ENCODE measurements around the gene ZNF33B.

- no peak for TF ChIP-seq ISL1 (CRISPR knock-in tag; IDR thresholded peaks at IDR 0.05)
- TF ChIP-seq, protein P1, sequence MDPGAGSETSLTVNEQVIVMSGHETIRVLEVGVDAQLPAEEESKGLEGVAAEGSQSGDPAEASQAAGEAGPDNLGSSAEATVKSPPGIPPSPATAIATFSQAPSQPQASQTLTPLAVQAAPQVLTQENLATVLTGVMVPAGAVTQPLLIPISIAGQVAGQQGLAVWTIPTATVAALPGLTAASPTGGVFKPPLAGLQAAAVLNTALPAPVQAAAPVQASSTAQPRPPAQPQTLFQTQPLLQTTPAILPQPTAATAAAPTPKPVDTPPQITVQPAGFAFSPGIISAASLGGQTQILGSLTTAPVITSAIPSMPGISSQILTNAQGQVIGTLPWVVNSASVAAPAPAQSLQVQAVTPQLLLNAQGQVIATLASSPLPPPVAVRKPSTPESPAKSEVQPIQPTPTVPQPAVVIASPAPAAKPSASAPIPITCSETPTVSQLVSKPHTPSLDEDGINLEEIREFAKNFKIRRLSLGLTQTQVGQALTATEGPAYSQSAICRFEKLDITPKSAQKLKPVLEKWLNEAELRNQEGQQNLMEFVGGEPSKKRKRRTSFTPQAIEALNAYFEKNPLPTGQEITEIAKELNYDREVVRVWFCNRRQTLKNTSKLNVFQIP (CRISPR knock-in tag; IDR thresholded peaks at IDR 0.05; ENCODE audit: borderline replicate concordance, low read depth): no peak
- no peak for TF ChIP-seq CSDC2 (CRISPR knock-in tag; IDR thresholded peaks at IDR 0.05)
These were observed 42.2 kb downstream of the ZNF33B start for GRCh38 chr10:42596196-42596595.

Data from SK-N-SH treated with all-trans-retinoic acid at 6 μM for 48 hours (cell line).